ENCODE data around the gene RPS6KC1. TPM values are rescaled to one million over a fixed set of nuclear protein-coding genes. Genes with fewer than 3 reads are reported as not detected.

Gene RPS6KC1
- total and polyA plus RNA-seq, 5 donors = 4.3 to 14.6 (median 11.5) TPM

DNA sequence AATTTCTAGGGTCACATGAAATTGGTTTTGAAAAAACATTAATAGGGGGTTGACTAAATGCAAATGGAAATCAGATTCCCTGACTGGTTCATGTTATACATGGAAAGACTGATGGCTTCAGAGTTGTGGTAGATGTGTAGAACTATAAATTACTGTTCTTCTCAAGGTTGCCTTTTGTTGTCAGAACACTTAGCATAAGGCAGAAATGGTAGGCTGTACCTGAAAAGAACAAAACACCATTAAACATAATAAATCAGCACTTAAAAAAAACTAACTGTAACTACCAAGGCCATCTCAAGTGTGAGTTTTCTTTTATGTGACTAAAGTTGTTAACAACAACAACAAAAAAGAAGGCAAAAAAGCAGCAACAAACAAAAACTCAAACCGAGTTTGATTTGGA, 111.8 kb downstream of the RPS6KC1 start:
- WGBS = 55% methylated on average over 1 of the region's 1 CpG
- Histone ChIP-seq H3K27me3 (ENCODE audit: control insufficient read depth, insufficient read depth) (no peaks in the 10 kb centered on the region), H3K27ac (ENCODE audit: low read length) (no peak overlapping the region), H3K9me3 (ENCODE audit: control insufficient read depth, low read length) (no peaks in the 10 kb centered on the region), H3K4me3 (ENCODE audit: low read length) (no peak overlapping the region), H3K4me1 (ENCODE audit: control insufficient read depth, insufficient read depth, low read length) (peaks cover 2% of the 10 kb centered on the region)
- DNase-seq = no peak
- no peak for ATAC-seq
- intact Hi-C loops (cut with DNase I) = no loop called here

DNA sequence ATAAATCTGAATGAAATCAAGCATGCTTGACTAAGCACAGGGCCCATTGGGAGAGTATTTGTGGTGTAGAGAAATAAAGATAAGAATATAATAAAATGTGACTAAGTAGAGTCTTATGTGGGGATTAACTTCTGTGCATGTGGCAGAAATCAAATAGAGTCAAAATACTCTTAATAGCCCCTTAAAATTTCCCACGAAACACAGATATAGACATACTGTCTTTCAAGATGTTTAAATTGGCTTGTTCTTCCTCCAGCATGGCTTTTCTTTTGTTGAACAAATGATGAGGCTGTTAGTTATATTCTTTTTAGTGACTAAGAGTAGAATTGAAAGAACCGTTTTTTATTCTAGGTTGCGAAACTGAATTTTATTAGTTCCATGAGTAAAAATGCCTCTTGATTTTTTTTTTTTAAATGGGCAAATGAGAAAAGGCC, 112.3 kb downstream of the RPS6KC1 start:
- Histone ChIP-seq H3K27ac (ENCODE audit: low read length) (no peak overlapping the region), H3K4me3 (ENCODE audit: low read length) (no peak overlapping the region), H3K27me3 (ENCODE audit: control insufficient read depth, insufficient read depth) (no peaks in the 10 kb centered on the region), H3K4me1 (ENCODE audit: control insufficient read depth, insufficient read depth, low read length) (no peaks in the 10 kb centered on the region), H3K9me3 (ENCODE audit: control insufficient read depth, low read length) (no peaks in the 10 kb centered on the region)
- DNase-seq = no peak
- 78% methylated on average over 3 of the region's 3 CpGs for WGBS
- intact Hi-C loops (cut with DNase I) = no loop called here
- no peak for ATAC-seq

GRCh38 chr1:213164561-213164960, 113.5 kb downstream of the RPS6KC1 start:
- 97% methylated on average over 3 of the region's 3 CpGs for WGBS
- no peaks in the 10 kb centered on the region for H3K4me1 ChIP-seq (ENCODE audit: control insufficient read depth, insufficient read depth, low read length)
- no peak for ATAC-seq
- no peaks in the 10 kb centered on the region for H3K9me3 ChIP-seq (ENCODE audit: control insufficient read depth, low read length)
- H3K4me3 ChIP-seq (ENCODE audit: low read length) = no peak overlapping the region
- intact Hi-C loops (cut with DNase I) = no loop called here
- H3K27me3 ChIP-seq (ENCODE audit: control insufficient read depth, insufficient read depth) = no peaks in the 10 kb centered on the region
- no peak overlapping the region for H3K27ac ChIP-seq (ENCODE audit: low read length)
- no peak for DNase-seq

GRCh38 chr1:213166852-213167251, 115.8 kb downstream of the RPS6KC1 start:
- DNase-seq = no peak
- intact Hi-C loops (cut with DNase I) = no loop called here
- no peaks in the 10 kb centered on the region for H3K9me3 ChIP-seq (ENCODE audit: control insufficient read depth, low read length)
- WGBS = 33% methylated on average over 3 of the region's 3 CpGs
- no peak overlapping the region for H3K4me3 ChIP-seq (ENCODE audit: low read length)
- no peaks in the 10 kb centered on the region for H3K27me3 ChIP-seq (ENCODE audit: control insufficient read depth, insufficient read depth)
- H3K27ac ChIP-seq (ENCODE audit: low read length) = no peak overlapping the region
- peak; percentile 41 to 80 for ATAC-seq
- no peaks in the 10 kb centered on the region for H3K4me1 ChIP-seq (ENCODE audit: control insufficient read depth, insufficient read depth, low read length)

DNA sequence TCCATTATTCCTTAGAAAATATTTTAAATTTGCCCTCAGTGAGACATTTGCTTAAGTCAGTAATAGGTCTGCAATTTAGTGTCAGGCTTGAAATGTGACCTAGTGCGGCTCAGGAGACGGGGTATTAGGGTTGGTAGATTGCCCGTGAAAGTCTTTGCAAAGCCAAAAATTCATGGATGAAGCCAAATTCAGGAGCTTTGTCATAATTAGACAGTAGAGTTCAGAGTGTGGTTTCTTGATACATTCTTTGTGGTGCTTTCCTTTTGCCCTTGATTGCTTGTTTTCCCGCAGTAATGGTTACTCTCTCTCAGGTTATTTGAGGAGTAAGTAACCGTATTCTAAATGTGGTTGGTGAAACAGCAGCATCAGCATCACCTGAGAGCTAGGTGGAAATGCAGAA, 120.7 kb downstream of the RPS6KC1 start:
- Histone ChIP-seq H3K9me3 (ENCODE audit: control insufficient read depth, low read length) (no peaks in the 10 kb centered on the region), H3K27ac (ENCODE audit: low read length) (no peak overlapping the region), H3K4me3 (ENCODE audit: low read length) (no peak overlapping the region), H3K4me1 (ENCODE audit: control insufficient read depth, insufficient read depth, low read length) (no peaks in the 10 kb centered on the region), H3K27me3 (ENCODE audit: control insufficient read depth, insufficient read depth) (no peaks in the 10 kb centered on the region)
- no peak for DNase-seq
- ATAC-seq = no peak
- WGBS = 94% methylated on average over 5 of the region's 5 CpGs
- intact Hi-C loops (cut with DNase I) = no loop called here

- no peaks in the 10 kb centered on the region for H3K9me3 ChIP-seq (ENCODE audit: control insufficient read depth, low read length)
- intact Hi-C loops (cut with DNase I) = no loop called here
- WGBS = 86% methylated on average over 3 of the region's 3 CpGs
- no peaks in the 10 kb centered on the region for H3K27me3 ChIP-seq (ENCODE audit: control insufficient read depth, insufficient read depth)
- no peak overlapping the region for H3K4me3 ChIP-seq (ENCODE audit: low read length)
- no peak for ATAC-seq
- no peaks in the 10 kb centered on the region for H3K4me1 ChIP-seq (ENCODE audit: control insufficient read depth, insufficient read depth, low read length)
- H3K27ac ChIP-seq (ENCODE audit: low read length) = no peak overlapping the region
- DNase-seq = no peak
Measured at GRCh38 chr1:213176341-213176740, 125.3 kb downstream of the RPS6KC1 start.

DNA sequence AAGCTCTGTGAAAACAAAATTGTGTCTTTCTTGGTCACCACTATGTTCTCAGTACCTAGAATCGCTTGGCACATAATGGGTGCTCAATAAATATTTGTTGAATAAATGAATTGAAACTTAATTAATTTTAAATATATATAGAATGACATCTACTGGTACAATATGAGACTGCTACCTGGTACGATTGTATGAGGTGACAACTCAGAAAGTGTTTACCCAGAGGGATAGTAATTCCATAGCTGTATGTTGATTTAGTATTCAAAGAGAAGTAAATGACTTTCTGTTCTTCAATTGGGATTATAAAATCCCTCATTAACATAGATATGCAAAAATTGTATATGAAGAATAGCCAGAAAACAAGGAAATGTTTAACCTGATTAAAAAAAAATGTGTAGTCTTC, 128.7 kb downstream of the RPS6KC1 start:
- H3K4me3 ChIP-seq (ENCODE audit: low read length) = no peak overlapping the region
- H3K4me1 ChIP-seq (ENCODE audit: control insufficient read depth, insufficient read depth, low read length) = no peaks in the 10 kb centered on the region
- DNase-seq = no peak
- H3K27me3 ChIP-seq (ENCODE audit: control insufficient read depth, insufficient read depth) = no peaks in the 10 kb centered on the region
- WGBS = 93% methylated on average over 2 of the region's 2 CpGs
- no peaks in the 10 kb centered on the region for H3K9me3 ChIP-seq (ENCODE audit: control insufficient read depth, low read length)
- no peak overlapping the region for H3K27ac ChIP-seq (ENCODE audit: low read length)
- intact Hi-C loops (cut with DNase I) = no loop called here
- no peak for ATAC-seq

- DNase-seq = no peak
- Histone ChIP-seq H3K27ac (ENCODE audit: low read length) (no peak overlapping the region), H3K9me3 (ENCODE audit: control insufficient read depth, low read length) (no peaks in the 10 kb centered on the region), H3K27me3 (ENCODE audit: control insufficient read depth, insufficient read depth) (no peaks in the 10 kb centered on the region), H3K4me1 (ENCODE audit: control insufficient read depth, insufficient read depth, low read length) (no peaks in the 10 kb centered on the region), H3K4me3 (ENCODE audit: low read length) (no peak overlapping the region)
- no peak for ATAC-seq
- 100% methylated on average over 1 of the region's 1 CpG for WGBS
- intact Hi-C loops (cut with DNase I) = no loop called here
Measured at GRCh38 chr1:213180833-213181232, 129.8 kb downstream of the RPS6KC1 start.

GRCh38 chr1:213183036-213183672, 132.1 kb downstream of the RPS6KC1 start:
- no peaks in the 10 kb centered on the region for H3K27me3 ChIP-seq (ENCODE audit: control insufficient read depth, insufficient read depth)
- no peaks in the 10 kb centered on the region for H3K4me1 ChIP-seq (ENCODE audit: control insufficient read depth, insufficient read depth, low read length)
- intact Hi-C loops (cut with DNase I) = no loop called here
- no peak for ATAC-seq
- no peak overlapping the region for H3K27ac ChIP-seq (ENCODE audit: low read length)
- WGBS = 93% methylated on average over 3 of the region's 3 CpGs
- H3K9me3 ChIP-seq (ENCODE audit: control insufficient read depth, low read length) = no peaks in the 10 kb centered on the region
- DNase-seq = no peak
- no peak overlapping the region for H3K4me3 ChIP-seq (ENCODE audit: low read length)

- Histone ChIP-seq H3K4me3 (ENCODE audit: low read length) (no peak overlapping the region), H3K9me3 (ENCODE audit: control insufficient read depth, low read length) (no peaks in the 10 kb centered on the region), H3K27ac (ENCODE audit: low read length) (no peak overlapping the region), H3K4me1 (ENCODE audit: control insufficient read depth, insufficient read depth, low read length) (no peaks in the 10 kb centered on the region), H3K27me3 (ENCODE audit: control insufficient read depth, insufficient read depth) (no peaks in the 10 kb centered on the region)
- 98% methylated on average over 2 of the region's 2 CpGs for WGBS
- no peak for DNase-seq
- no peak for ATAC-seq
- intact Hi-C loops (cut with DNase I) = no loop called here
Measured at GRCh38 chr1:213186168-213186567, 135.1 kb downstream of the RPS6KC1 start.

DNA sequence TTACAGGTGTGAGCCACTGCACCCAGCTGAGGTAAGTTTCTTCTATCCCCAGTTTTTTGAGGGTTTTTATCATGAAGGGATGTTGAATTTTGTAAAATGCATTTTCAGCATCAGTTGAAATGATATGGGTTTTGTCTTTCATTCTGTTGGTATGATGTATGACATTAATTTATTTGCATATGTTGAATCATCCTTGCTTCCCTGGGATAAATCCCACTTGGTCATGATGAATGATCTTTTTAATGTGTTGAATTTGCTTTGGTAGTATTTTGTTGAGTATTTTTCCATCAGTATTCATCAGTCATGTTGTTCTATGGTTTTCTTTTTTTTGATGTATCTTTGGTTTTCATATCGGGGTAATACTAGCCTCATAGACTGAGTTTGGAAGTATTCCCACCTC, 141.0 kb downstream of the RPS6KC1 start:
- Histone ChIP-seq H3K27me3 (ENCODE audit: control insufficient read depth, insufficient read depth) (no peaks in the 10 kb centered on the region), H3K4me3 (ENCODE audit: low read length) (no peak overlapping the region), H3K9me3 (ENCODE audit: control insufficient read depth, low read length) (no peaks in the 10 kb centered on the region), H3K27ac (ENCODE audit: low read length) (no peak overlapping the region), H3K4me1 (ENCODE audit: control insufficient read depth, insufficient read depth, low read length) (no peaks in the 10 kb centered on the region)
- 92% methylated on average over 1 of the region's 1 CpG for WGBS
- intact Hi-C loops (cut with DNase I) = no loop called here
- no peak for DNase-seq
- no peak for ATAC-seq

DNA sequence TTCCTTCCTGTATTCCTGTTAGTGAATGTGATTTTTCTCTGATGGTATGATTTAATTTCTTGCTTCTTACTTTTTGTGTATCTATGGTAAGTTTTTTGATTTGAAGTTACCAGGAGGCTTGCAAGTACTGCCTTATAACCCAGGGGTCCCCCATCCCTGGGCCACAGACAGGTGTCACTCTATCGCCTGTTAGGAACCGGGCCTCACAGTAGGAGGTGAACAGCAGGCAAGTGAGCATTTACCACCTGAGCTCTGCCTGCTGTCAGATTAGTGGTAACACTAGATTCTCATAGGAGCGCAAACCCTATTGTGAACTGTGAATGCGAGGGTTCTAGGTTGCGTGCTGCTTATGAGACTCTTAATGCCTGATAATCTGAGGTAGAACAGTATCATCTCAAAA, 143.3 kb downstream of the RPS6KC1 start:
- H3K9me3 ChIP-seq (ENCODE audit: control insufficient read depth, low read length) = no peaks in the 10 kb centered on the region
- H3K27me3 ChIP-seq (ENCODE audit: control insufficient read depth, insufficient read depth) = no peaks in the 10 kb centered on the region
- DNase-seq (no peak), ATAC-seq (no peak)
- intact Hi-C loops (cut with DNase I) = no loop called here
- H3K4me1 ChIP-seq (ENCODE audit: control insufficient read depth, insufficient read depth, low read length) = no peaks in the 10 kb centered on the region
- no peak overlapping the region for H3K27ac ChIP-seq (ENCODE audit: low read length)
- 96% methylated on average over 5 of the region's 5 CpGs for WGBS
- no peak overlapping the region for H3K4me3 ChIP-seq (ENCODE audit: low read length)
